NCI-H510A (cell line): ENCODE data around the gene NUDT2.

Experiments
- DNase-seq: peaks from one replicate; lab custom pipeline; 2025; lab: John Stamatoyannopoulos, UW

NUDT2 gene

DNA sequence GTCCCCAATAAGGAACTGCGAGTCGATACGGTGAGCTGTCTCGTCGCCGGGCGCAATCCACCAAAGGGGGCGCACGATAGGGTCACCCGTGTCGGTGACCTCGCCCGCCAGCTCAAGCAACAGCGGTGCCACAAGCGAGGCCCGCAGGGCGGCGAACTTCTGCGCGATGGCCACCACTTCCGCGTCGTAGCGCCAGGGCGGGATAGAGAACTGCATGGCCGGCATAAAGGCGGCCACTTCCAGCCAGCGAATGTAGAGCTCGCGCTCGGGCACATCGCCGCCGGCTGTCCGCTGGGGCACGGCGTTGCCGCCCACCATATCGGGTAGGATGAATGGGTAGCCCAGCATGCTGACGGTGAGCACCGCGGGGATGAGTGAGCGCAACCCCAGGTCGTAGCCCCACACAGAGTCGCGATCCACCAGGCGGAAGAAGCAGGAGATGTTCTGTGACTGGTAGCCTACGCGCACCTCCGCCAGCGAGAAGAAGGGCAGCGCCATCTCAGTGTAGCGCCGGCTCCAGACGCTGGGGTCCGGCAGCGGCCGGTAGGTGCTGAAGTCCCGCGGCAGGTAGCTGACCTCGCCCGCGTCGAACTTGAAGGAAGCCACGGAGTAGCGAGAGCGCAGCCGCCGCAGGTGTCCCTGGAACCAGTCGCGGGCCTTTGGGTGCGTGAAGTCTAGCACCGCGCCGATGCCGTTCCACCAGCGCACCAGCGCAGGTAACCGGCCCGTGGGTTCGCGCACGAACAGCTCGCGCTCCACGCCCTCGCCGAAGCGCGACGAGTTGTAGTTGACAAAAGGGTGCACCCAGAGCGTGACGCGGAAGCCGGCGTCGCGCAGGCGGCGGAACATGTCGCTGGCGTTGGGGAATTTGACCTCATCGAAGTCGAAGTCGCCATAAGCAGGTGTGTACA is 41.9 kb downstream of the NUDT2 start:
- DNase-seq, result no peak

DNA sequence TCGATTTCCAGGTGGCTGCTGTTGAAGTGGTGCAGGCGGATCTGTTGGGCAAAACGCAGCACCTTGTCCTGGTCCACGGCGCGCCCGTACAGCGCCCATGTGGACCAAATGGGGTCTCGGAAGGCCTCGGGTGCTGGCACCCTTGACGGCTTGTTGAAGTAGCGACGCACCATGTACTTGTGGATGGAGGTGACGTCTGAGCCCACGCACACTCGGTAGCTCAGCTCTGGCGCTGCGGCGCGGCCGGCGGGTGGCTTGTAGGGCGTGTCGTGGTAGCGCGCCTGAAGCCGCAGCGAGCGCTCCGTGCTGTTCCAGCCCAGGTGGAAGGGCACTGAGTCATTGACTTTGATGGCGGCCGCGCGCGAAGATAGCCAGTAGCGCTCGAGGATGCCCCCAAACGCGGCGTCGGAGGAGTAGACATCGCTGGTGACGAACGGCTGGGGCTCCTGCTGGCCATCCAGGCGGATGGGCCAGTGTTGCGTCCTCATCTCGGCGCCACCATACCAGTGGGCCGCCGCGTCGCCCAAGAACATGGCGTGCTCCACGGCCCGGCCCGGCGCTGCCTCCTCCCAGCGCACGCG is 42.6 kb downstream of the NUDT2 start:
- DNase-seq, result no peak

DNA sequence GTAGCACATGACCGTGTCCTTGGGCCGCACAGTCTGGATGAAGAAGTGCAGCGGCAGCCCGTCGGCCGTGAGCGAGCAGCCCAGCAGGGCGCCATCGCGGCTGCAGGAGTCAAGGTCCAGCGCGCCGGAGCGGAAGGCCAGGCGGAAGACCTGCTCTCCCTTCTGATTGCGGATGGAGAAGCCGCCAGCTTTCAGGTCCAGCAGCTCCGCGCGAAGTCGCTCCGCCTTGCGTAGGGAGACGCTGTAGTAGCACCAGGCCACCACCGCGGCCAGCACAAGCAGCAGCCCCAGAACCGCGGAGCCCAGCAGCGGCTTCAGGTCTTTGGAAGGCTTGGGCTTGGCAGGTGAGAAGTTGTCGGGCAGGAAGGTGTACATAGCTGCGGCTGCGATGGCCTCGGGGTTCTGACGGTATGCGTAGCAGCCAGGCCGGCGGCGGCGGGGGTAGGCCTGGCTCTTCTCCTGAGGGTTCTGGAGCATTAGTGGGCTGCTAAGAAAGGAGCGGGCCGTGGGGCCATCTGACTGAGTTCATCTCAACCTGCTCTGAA is 43.2 kb downstream of the NUDT2 start:
- no peak for DNase-seq

DNA sequence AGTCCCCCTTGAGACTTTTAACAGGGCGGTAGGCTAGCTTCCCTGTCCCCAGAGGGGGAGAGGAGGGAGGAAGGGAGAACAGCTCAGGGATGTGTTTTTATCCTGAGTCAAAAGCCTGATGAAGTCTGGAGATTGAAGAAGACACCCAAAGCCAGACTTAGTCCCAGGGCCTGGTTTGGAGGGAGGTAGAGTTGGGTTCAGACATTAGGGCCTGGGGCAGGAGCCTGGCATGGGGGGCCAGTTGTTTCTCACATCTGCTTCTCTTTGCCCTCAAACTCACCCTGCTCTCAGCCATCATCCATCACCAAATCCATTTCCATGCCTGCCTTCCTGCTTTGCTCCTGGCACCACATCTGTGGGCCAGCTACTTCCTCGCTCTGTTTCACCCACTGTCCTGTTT is 44.4 kb downstream of the NUDT2 start:
- DNase-seq, result no peak

DNA sequence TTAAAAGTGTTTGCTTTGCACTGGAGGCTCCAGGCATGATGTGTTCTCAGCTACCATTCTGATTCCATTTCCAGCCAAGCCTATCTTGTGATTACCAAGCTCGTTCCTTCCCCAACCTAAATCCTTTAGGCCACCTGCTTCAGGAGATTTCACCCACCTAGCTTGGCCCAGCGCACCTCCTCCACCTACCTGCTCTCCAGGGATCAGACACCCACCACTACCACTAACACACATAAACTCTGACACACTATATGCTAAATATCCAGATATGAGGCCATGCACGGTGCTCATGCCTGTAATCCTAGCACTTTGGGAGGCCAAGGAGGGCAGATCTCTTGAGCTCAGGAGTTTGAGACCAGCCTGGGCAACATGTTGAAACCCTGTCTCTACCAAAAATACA is 45.0 kb downstream of the NUDT2 start:
- no peak for DNase-seq

DNA sequence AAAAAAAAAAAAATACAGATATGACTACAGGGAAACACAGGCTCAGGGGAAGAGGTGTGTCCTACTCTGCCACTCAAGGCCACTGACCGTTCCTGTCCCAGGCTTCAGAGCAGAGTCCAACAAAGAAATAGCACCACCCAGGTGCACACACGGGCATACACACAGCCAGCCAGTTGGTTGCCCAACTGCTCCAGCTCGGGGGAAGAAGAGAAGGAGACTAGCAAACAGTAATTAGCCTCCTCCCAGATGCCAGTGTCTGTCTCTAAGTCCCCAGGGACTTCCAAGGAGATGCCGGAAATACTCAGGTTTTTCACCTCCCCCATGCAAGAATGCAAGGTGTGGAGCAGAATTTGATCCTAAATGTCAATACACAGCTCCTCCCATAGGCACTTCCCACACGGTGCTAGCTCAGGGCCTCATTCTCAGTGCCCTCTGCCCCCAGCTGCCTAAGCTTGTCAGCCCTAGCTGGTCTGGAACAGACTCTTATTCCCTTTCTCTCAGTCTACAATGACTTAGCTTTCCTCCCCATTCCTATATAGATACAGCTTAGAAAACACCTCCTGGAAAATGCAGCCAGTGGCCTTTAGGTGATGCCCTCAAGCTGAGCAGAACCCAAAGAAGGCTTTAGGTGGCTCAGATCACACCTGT is 45.7 kb downstream of the NUDT2 start:
- DNase-seq, result no peak

DNA sequence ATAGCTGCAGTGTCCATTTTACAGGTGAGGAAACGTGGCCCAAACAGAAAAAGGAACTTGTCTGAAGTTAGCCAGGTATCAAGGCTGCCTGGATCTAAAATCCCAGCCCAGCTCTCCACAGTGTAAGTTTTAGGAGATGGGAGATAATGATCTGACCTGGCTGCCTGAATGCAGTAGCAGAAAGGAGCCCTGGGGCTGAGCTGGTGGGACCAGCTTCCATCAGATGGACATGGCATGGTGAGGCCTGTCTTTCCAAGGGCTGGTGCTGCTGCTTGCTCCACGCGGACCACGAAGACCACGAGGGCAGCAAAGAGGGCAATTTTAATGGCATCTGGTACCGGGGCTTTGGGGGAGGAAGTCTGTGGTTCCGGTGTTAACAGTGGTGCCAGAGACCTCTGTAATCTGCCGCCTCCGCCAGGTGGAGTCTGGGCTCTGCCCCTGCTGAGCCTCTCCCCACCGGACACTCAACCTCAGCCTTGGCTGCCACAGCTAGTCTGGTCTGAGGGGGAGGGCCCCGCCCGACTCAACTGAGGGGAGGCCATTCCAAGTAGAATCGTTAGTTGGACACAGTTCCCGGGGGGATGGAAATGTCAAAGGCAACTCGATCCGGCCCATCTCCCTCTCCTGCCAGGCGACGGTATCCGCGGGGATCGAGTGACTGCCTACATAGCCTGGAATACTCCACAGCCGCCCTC is 46.7 kb downstream of the NUDT2 start:
- peak; percentile 4 for DNase-seq

DNA sequence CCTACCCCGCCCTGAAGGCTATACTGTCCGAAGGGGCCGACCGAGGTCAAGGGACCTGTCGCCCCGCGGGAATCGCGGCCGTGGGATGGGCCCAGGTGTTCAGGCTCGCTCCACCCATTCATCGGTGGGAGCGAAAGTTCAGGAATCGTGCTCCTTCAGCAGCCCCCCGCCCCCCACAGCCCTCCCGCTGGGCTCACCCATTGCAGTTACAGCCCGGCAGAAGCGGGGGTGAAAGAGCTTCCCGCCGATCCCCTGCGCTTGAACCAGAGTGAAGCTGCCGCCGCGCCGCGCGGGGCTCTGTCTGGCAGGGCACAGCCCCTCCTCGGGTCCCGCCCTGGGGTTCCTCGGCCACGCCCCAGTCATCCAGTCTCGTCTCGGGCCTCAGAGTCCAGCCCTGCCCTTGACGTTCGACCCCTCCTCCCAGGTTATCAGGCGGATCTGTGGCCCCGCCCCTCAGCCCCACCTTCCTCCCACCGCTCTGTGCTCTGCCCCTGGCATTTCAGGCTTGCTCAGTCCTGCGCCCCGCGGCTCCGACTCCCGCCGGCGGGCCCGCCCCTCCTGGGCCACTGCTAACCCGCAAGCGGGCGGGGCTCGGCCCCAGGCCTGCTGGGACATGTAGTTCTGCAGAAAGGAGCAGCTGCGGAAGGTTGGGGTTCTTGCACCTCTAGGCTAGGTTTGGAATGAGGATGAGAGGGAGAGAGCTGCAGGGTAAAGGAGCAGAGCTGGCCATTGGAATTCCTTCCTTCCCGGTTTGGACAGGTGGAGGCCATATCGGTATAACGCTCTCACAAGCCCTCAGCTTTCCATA is 47.4 kb downstream of the NUDT2 start, which contains the start of gene MYORG:
MYORG (minus strand) TSS at position 303 of the 808 bp plus-strand sequence. CDS start 3,955 bp downstream, outside the sequence.
- peak; percentile 88 for DNase-seq

DNA sequence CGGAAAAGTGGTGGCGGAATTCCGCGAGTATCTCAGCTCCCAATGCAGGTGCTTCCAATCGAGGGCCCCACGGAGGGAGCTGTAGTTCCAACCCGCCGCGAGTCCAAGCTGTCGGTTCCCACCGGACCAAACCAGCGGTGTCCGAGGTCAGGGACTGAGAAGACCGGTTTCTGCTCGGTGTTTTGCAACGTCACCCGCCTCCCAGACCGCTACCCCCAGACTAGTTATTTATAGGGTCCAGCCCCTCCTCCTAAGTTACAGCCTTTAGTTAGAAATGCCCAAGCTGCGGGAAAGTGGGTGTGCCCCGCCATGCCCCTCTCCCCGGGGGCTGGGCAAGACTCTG is 48.0 kb downstream of the NUDT2 start:
- DNase-seq, result no peak

DNA sequence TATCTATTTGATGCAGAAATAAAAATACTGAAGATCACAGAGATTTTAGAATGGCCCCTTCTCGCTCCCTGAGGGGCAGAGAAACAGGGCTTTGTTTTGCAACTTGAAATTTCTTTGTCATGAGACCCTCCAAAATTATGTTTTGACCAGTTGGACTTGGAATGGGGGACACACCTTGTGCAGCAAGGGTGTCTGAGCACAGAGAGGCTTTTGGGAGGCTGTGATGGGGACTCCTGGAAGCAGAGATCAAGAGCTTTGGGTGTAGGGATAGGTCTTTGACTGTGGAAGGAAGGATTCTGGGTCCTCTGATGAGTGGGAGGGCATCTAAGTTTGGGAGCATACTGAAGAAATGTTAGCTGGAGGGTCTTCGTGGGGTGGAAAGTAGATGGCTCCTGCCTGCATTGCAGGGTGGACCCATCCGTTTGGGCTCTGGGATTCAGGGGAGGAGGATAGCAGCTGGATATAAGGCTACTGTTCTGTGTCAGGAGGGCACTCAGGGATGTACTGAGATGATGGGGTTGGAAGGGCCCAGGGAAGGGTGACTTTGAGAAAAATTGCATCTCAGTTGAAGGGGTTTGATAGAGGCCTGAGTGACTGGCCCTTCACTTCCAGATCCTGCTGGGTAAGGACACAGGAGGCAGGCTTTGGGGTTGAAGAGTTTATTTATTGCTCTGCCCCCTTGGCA is 49.1 kb downstream of the NUDT2 start:
- no peak for DNase-seq

DNA sequence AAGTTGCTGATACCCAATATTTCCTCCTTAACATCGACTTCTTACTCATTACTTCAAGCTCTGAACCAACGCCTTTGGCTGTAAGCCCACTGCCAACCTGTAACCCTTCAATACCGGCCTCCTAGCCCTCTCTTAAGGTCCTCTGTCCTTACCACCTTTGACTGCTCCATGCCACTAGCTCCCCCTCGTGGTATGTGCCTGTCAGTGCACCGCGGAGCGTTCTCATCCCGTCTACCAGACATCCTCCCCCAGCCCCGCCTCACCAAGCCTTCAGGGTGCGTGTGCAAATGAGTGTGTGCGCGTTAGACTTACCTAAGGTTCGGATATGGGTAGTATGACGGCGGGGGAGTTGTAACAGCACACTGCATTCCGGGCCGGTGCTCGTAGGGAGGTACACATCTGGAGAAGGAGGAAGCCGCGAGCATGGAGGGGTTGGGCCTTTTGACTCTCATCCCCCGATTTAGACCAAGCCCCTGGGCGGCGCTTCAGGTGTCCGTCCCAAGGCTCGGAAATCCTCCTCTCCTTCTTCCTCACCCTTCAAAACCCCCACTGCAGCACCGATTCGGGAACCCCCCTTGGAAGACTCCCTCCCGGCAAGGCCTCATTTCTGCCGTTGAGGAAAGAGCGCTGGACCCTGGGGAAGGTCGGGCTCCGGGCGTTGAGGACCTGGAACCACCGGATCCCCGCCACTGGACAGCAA is 50.1 kb downstream of the NUDT2 start:
- DNase-seq, result peak; percentile 47

DNA sequence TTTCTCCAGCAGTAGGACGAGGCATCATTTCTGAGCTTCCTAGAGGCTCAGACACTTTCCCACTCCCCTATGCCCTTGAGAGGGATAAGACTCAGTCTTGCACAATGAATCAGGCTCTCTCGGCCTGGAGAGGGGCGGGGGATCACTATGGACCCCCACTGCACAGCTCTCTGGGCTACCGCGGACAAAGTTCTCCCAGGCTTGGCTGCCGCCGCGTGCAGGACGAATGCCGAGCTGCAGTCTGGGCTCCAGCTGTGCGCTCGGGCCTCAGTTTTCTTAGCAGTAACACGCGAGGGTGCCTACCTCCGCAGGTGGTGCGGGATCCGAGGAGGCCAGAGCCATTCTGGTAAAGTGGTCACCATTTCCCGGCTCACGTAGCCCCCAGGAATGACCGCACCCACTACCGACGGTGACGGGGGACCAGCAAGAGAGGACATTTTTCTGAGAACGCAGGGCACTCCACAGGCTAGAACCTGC is 50.7 kb downstream of the NUDT2 start:
- DNase-seq, result no peak

DNA sequence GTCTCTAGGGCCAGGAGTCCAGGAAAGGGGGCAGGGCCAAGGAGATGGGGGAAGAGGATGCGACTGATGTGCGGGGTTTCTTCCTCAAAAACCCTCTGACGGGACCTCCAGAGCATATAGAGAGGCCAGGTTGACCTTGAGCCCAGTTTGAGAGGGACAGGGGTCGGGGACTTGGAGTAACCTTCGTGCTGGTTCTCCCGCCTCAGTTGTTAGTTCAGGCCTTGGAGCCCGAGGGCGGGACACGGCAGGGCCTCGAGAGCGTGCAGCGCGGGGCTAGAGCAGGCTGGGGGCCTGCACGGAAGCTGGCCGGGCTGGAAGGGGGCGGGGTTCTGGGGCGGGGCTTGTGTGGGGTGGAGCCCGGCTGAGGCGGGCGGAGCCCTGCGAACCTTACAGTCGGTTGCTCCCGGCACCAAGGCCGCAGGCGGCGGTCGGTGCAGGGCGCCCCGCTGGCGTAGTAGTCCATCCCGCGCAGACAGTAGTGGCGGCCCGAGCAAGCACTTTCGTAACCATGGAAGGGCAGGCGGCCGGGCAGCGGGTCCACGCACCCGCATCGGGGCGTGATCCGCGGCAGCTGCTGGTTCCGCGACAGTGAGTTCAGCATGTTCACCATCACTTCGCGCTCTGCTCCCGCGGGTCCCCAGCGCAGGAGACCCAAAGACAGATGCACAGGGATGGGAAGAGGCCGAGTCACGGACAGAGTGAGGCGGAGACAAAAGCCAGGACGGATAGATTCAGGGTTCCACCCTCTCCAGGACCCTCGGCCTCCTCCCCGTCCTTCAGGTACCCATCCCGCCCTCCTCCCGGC is 51.3 kb downstream of the NUDT2 start:
- peak; percentile 50 for DNase-seq

DNA sequence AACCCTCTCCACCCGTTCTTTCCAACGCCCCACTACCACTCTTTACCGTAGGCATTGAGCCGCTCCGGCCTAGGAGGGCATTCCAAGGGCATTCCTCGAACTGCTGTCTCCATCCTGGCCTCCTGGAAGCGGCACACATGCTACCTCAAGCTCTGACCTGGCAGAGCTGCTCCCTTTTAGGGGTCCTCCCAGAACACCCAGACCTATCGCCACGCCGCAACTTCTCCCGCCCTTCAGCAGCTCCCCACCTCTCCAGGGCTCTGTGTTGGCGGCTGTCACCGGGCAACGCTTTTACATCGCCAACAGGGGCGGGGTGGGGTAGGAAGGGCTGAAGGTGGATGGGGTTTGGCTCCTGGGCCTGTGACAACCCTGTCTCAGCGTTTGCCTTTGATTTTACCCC is 52.0 kb downstream of the NUDT2 start:
- peak; percentile 22 for DNase-seq

DNA sequence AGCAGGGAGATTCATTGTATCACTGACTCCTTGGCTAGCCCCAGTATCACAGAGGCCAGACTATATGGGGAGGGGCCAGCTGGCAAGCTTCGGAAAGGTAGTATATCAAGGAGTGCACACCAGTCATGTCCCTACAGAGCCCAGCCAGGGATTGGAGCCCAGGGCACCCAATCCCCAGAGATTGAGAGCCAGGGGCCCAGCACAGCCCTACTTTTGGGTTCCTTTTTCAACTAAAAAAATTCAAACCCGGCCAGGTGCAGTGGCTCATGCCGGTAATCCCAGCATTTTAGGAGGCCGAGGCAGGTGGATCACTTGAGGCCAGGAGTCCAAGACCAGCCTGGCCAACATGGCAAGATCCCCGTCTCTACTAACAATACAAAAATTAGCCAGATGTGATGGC is 52.7 kb downstream of the NUDT2 start:
- no peak for DNase-seq

DNA sequence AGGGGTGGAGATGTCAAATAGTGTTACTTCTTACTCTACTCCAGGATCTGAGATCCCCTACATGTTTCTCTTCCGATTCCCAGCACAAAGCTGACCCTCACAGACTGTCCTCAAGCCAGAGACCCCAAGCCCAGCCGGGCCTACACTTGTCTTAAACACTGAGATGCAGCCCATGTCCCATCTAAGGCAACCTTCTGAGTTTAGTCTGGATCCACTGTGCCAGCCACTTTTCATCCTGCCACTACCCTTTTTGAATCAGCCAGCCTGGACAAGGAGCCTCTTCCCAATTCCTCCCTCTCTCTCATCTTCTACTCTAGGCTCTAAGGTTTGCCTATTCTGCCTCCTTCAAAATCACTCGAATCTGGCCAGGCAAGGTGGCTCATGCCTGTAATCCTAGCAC is 53.5 kb downstream of the NUDT2 start:
- no peak for DNase-seq

DNA sequence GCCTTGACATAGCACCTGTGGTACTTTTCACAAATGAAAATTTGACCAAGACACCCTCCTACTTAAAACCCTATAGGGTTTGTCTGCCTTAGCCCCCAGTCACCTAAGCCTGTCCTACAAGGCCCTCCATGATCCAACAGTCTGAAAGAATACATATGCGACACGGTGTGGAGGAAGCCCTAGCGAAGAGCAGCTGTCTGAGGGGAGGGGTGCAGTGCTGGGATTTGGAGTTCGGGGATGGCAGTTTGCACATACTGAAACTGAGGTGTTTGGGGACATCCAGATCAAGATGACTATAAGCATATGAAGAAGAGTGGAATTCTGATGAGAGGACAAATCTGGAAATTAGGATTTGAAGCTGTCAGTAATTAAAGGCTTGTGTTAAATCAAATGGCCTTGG is 54.5 kb downstream of the NUDT2 start:
- no peak for DNase-seq

DNA sequence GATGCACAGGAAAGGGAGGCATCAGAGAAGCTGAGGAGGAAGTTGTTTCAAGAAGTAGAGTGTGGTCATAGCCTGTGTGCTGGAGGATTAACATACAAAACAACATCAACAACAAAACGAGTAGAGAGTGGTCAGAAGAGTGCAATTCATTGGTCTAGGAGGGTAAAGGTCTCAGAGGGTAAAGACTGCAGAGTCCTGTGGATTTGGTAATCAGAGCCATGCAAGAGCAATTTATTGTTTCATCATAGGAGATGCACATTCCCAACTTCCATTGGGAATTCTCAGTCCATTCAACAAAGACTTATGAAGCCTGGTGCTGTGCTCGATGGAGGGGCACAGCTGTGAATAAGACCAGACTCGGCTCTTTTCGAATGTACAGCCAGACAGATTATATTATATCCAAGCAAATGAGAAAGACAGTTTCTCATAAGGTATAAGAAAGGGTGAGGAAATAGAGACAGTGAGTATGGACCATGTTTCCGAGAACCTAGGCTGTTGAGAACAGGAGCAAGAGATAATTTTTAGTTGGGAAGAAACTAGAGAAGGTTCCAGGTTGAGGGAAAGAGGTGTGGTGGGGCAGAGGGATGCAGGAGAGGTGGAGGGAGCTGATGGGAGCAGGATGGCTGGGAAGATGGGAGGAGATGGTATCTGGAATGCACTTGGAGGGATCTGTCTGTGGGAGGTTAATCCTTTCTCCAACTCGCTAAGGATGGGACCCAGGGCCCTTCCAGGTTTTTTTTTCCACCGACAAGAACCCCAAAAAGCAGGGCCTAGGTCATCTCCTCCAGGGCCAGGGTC is 55.2 kb downstream of the NUDT2 start:
- no peak for DNase-seq
